PC-3 (cell line): Measurements from ENCODE around the gene PGBD2.
"Not testable (repeated sequence)": the region's sequence is repeated elsewhere in the genome, so short reads cannot be mapped to it uniquely, and the experiment has no call there.

Experiments used
- CTCF ChIP-seq: fragments of 300-600 bp; sonication (generic); conservative IDR thresholded peaks from 2 replicates; pipeline ENCODE4 v1.5.1; 2017; ENCODE audit warnings: antibody characterized with exemption, low read depth, mild to moderate bottlenecking, low read length
- EZH2phosphoT487 ChIP-seq: fragments of 300-600 bp; sonication (generic); IDR thresholded peaks from 2 replicates; pipeline ENCODE4 v1.6.1; 2018; ENCODE audit warnings: mild to moderate bottlenecking, antibody characterized with exemption, low read length, borderline replicate concordance

DNA sequence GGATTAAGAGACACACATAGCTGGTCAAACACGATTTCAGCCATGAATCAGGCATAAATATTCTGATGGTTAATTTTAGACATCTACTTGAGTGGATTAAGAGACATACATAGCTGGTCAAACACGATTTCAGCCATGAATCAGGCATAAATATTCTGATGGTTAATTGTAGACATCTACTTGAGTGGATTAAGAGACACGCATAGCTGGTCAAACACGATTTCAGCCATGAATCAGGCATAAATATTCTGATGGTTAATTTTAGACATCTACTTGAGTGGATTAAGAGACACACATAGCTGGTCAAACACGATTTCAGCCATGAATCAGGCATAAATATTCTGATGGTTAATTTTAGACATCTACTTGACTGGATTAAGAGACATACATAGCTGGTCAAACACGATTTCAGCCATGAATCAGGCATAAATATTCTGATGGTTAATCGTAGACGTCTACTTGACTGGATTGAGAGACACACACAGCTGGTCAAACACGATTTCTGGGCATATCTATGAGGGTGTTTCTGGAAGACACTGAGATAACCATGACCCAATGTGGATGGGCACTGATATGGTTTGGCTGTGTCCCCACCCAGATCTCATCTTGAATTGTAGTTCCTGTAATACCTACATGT lies 32.3 kb downstream of the PGBD2 start:
- not testable (repeated sequence) for TF ChIP-seq EZH2phosphoT487, CTCF
